Keratinocyte (primary cell): ENCODE data around the gene ABI3BP. TPM values are rescaled to one million over a fixed set of nuclear protein-coding genes. Genes with fewer than 3 reads are reported as not detected.

Source experiments
- DNase-seq: peaks from one replicate; pipeline ENCODE4 v3.0.0-alpha.2; 2011; ENCODE audit warnings: low read depth, missing footprints, low spot score
- FAIRE-seq: peaks from 2 replicates; lab custom pipeline; 2011; peaks lifted over from hg19 to GRCh38; lab: Jason Lieb, UNC
- H2AFZ ChIP-seq: 2 replicates; pipeline ENCODE4 v1.6.0; 2012; ENCODE audit warnings: low read length, control low read depth, inconsistent platforms; ENCODE audit not compliant: control insufficient read depth
- H3K27ac ChIP-seq: 2 replicates; pipeline ENCODE4 v1.5.1; 2011; ENCODE audit warnings: low read length; ENCODE audit not compliant: control insufficient read depth, insufficient read depth
- H3K27me3 ChIP-seq: 3 replicates; pipeline ENCODE4 v1.6.0; 2011; ENCODE audit warnings: low read length; ENCODE audit not compliant: control insufficient read depth, insufficient read depth; ENCODE audit errors: extremely low read depth
- H3K36me3 ChIP-seq, 2 experiments: 2 replicates in 1 of 2; 3 replicates in 1 of 2; pipeline ENCODE4 v1.5.1; 2011; ENCODE audit warnings: low read length in 2 of 2, mild to moderate bottlenecking in 1 of 2; ENCODE audit not compliant: control insufficient read depth in 2 of 2, insufficient read depth in 2 of 2; ENCODE audit errors: extremely low read depth in 1 of 2
- H3K4me1 ChIP-seq: 3 replicates; pipeline ENCODE4 v1.5.1; 2011; ENCODE audit warnings: low read length; ENCODE audit not compliant: control insufficient read depth, insufficient read depth; ENCODE audit errors: extremely low read depth
- H3K4me2 ChIP-seq: 3 replicates; pipeline ENCODE4 v1.6.0; 2011; ENCODE audit warnings: low read depth, low read length; ENCODE audit not compliant: control insufficient read depth, insufficient read depth; ENCODE audit errors: extremely low read depth
- H3K4me3 ChIP-seq, 3 experiments: fragments of 200-600 bp in 1 of 3; sonication (generic) in 1 of 3; 2 replicates in 2 of 3; 3 replicates in 1 of 3; pipeline ENCODE4 v1.5.1; 2011 to 2016; ENCODE audit warnings: low read length in 3 of 3, mild to moderate bottlenecking in 3 of 3, control low read depth in 2 of 3, inconsistent platforms in 1 of 3, low read depth in 1 of 3, mixed read lengths in 1 of 3, mixed run types in 1 of 3, moderate library complexity in 1 of 3; ENCODE audit not compliant: control insufficient read depth in 2 of 3, insufficient read depth in 2 of 3; ENCODE audit errors: extremely low read depth in 1 of 3
- H3K79me2 ChIP-seq: 2 replicates; pipeline ENCODE4 v1.6.0; 2012; ENCODE audit warnings: low read length; ENCODE audit not compliant: control insufficient read depth, insufficient read depth
- H3K9ac ChIP-seq: 3 replicates; pipeline ENCODE4 v1.6.0; 2011; ENCODE audit warnings: low read length; ENCODE audit not compliant: control insufficient read depth, insufficient read depth; ENCODE audit errors: extremely low read depth
- H3K9me1 ChIP-seq: 3 replicates; pipeline ENCODE4 v1.6.0; 2011; ENCODE audit warnings: low read length; ENCODE audit not compliant: control insufficient read depth, insufficient read depth; ENCODE audit errors: extremely low read depth
- H3K9me3 ChIP-seq: 2 replicates; pipeline ENCODE4 v1.5.1; 2012; ENCODE audit warnings: low read depth, low read length; ENCODE audit not compliant: control insufficient read depth
- H4K20me1 ChIP-seq: 3 replicates; pipeline ENCODE4 v1.6.0; 2011; ENCODE audit warnings: low read length; ENCODE audit not compliant: control insufficient read depth, insufficient read depth; ENCODE audit errors: extremely low read depth
- CTCF ChIP-seq, 3 experiments: IDR thresholded peaks in 1 of 3; conservative IDR thresholded peaks in 1 of 3; optimal IDR thresholded peaks in 1 of 3; 2 replicates in 2 of 3; 3 replicates in 1 of 3; pipeline versions ENCODE3 to v1.5.1; 2011; ENCODE audit warnings: low read length in 3 of 3, mild to moderate bottlenecking in 3 of 3, moderate library complexity in 2 of 3, control low read depth in 1 of 3, inconsistent platforms in 1 of 3; ENCODE audit not compliant: insufficient read depth in 2 of 3; ENCODE audit errors: extremely low read depth in 1 of 3
- EZH2 ChIP-seq: IDR thresholded peaks from one replicate; pipeline ENCODE4 v1.6.1; 2012; ENCODE audit warnings: inconsistent platforms, mild to moderate bottlenecking, low read length, moderate library complexity
- dilution Hi-C: fragments of 300-500 bp; cut with MboI; formaldehyde crosslinking; loops from one replicate; pipeline ENCODE4 v1.7.0; 2020; ENCODE audit warnings: low sequenced_read_pairs; ENCODE audit not compliant: extremely low pct_ligation_motif_present
- polyA plus RNA-seq, 5 experiments: library from polyadenylated mRNA; depleted of rRNA in 3 of 5; stranded (reverse) in 3 of 5; stranded (forward) in 1 of 5; unstranded in 1 of 5; fragments of >200 nt; gene quantifications; 1 replicate in 1 of 5; 2 replicates in 3 of 5; 3 replicates in 1 of 5; pipeline versions ENCODE4 v1.2.1 to v1.2.3, GENCODE V29; 2011 to 2012; ENCODE audit warnings: missing spikeins in 2 of 5, low read depth in 1 of 5, low replicate concordance in 1 of 5

ABI3BP gene
- polyA plus RNA-seq, 1 donor (not counting 4 experiments of a cell fraction or from before 2014, with no cell fraction given): 0.59 TPM

GRCh38 chr3:100970477-100970990 lies 22.7 kb downstream of the ABI3BP start:
- H3K9me3 ChIP-seq: no peaks in the 10 kb centered on the region
- H3K27ac ChIP-seq: no peak overlapping the region
- no peak for TF ChIP-seq EZH2
- no peak for TF ChIP-seq CTCF (optimal IDR thresholded peaks at IDR 0.05 in 1 of 3, IDR thresholded peaks at IDR 0.05 in 1 of 3, conservative IDR thresholded peaks at IDR 0.05 in 1 of 3; ENCODE audit: extremely low read depth in 1 of 3, insufficient read depth in 2 of 3, low read length in 3 of 3)
- no peak overlapping the region for H2AFZ ChIP-seq
- H3K9ac ChIP-seq: no peak overlapping the region
- DNase-seq (no peak), FAIRE-seq (no peak)
- dilution Hi-C loops: no loop called here
- peaks cover 17% of the 10 kb centered on the region for H3K4me1 ChIP-seq
- no peaks in the 10 kb centered on the region for H3K36me3 ChIP-seq
- no peaks in the 10 kb centered on the region for H3K9me1 ChIP-seq
- H3K79me2 ChIP-seq: no peaks in the 10 kb centered on the region
- no peak overlapping the region for H3K4me2 ChIP-seq
- H3K4me3 ChIP-seq: no peak overlapping the region
- no peaks in the 10 kb centered on the region for H4K20me1 ChIP-seq
- no peaks in the 10 kb centered on the region for H3K27me3 ChIP-seq

- dilution Hi-C loops: no loop called here
- Histone ChIP-seq H3K4me3 (no peak overlapping the region), H4K20me1 (no peaks in the 10 kb centered on the region), H3K4me2 (no peak overlapping the region), H3K9me3 (no peaks in the 10 kb centered on the region), H3K79me2 (no peaks in the 10 kb centered on the region), H2AFZ (no peak overlapping the region), H3K9ac (no peak overlapping the region), H3K27ac (no peak overlapping the region), H3K4me1 (peaks cover 17% of the 10 kb centered on the region), H3K9me1 (no peaks in the 10 kb centered on the region), H3K27me3 (no peaks in the 10 kb centered on the region), H3K36me3 (no peaks in the 10 kb centered on the region)
- TF ChIP-seq CTCF (optimal IDR thresholded peaks at IDR 0.05 in 1 of 3, IDR thresholded peaks at IDR 0.05 in 1 of 3, conservative IDR thresholded peaks at IDR 0.05 in 1 of 3; ENCODE audit: extremely low read depth in 1 of 3, insufficient read depth in 2 of 3, low read length in 3 of 3): no peak
- TF ChIP-seq EZH2: no peak
- DNase-seq (no peak), FAIRE-seq (no peak)
Measured at GRCh38 chr3:100968932-100969906, 24.0 kb downstream of the ABI3BP start.
